Measurements from ENCODE around the gene AFG1L.

GRCh38 chr6:108549741-108550140 lies 254.9 kb downstream of the AFG1L start:
- TF ChIP-seq CTCF (conservative IDR thresholded peaks at IDR 0.05; ENCODE audit: low read depth in 2 of 2), result no peak
- no peak for TF ChIP-seq ZNF114 (CRISPR knock-in tag; IDR thresholded peaks at IDR 0.05)
- no peak for TF ChIP-seq POLR2AphosphoS5 (IDR thresholded peaks at IDR 0.05; ENCODE audit: low read depth)
- TF ChIP-seq EZH2phosphoT487 (IDR thresholded peaks at IDR 0.05; ENCODE audit: unreplicated experiment), result no peak
- TF ChIP-seq EZH2 (IDR thresholded peaks at IDR 0.05; ENCODE audit: low read depth, unreplicated experiment), result no peak

Data from GM23338 (cell line).